Endothelial cell of hepatic sinusoid (primary cell): Measurements from ENCODE around the gene KPNB1.

Experiments
- in situ Hi-C: cut with HindIII; loops from 2 replicates; pipeline ENCODE4 v1.10.0; 2017; ENCODE audit warnings: low sequenced_read_pairs

Gene KPNB1

GRCh38 chr17:47708864-47709541, 59.3 kb downstream of the KPNB1 start:
- in situ Hi-C loops, result no loop called here

GRCh38 chr17:47709594-47709993, 59.9 kb downstream of the KPNB1 start:
- in situ Hi-C loops, result no loop called here

GRCh38 chr17:47711366-47712099, 61.8 kb downstream of the KPNB1 start:
- in situ Hi-C loops, result no loop called here

GRCh38 chr17:47712330-47713023, 62.8 kb downstream of the KPNB1 start:
- in situ Hi-C loops, result no loop called here

GRCh38 chr17:47713980-47714700, 64.4 kb downstream of the KPNB1 start:
- in situ Hi-C loops, result no loop called here

DNA sequence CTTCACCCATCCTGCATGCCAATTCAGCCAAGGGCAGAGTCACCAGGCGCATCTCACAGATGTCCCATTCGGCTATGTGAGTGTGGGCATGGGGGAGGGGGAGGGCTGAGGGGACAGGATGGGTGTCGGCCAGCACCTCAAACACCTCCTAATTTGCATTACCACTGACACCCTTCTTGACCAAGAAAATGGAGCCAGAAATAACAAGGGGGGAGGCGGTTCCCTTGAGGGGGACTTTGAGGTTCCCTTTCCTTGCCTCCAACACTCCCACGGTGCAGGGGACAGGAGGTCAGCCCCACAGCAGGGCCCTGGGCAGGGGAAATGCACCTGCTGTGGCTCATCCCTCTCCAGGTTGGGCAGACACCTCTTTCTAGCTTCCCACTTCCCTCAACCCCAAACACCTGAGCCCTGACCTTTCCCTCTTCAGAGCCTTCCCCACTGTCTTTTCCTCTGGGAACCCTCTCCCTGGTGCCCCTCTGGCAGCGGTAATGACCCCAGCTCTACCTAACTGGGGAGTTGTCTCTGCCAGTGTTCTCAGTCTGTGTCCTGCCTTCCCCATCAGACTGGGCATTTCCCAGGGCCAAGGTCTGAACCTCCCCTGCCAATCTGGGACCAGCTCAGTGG, 65.2 kb downstream of the KPNB1 start:
- in situ Hi-C loops, result loop anchor here (5.0 kb wide), 1 partner anchor 43 kb away; no protein-coding TSS in a partner anchor

DNA sequence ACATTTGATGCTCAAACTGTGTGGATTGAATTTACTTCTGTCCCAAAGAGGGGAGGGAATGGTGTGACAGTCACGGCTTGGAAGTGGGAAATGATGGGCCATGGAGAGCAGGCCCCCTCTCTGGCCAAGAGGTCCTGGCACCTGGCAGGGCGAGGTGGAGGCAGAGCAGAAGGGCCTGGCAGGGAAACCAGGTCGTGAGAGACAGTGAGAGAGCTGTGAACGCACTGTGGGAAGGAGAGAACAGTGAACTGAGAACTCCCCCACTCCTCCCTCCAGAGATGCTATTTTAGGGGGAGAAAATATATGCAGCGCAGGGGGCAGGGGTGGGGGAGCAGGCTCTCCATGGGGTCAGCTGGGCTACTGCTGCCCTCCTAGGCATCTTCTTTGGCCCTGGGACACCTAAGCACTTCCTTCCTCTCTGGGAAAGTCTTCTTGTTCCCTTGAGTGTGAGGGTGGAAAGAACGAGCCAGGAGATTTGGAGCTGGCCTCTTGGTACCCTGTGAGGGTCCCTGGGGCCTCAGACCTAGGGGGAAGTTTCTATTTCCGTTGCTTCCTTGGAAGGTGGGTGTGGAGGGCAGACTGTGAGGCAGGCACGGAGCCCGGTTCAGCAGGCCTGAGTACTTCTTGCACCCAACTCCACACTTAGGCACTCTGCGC, 66.1 kb downstream of the KPNB1 start:
- in situ Hi-C loops, result loop anchor here (5.0 kb wide), 1 partner anchor 43 kb away; no protein-coding TSS in a partner anchor

- in situ Hi-C loops, result loop anchor here (5.0 kb wide), 1 partner anchor 44 kb away; no protein-coding TSS in a partner anchor
Measured at GRCh38 chr17:47716375-47716774, 66.7 kb downstream of the KPNB1 start.

GRCh38 chr17:47717261-47717697, 67.6 kb downstream of the KPNB1 start:
- in situ Hi-C loops, result loop anchor here (5.0 kb wide), 1 partner anchor 45 kb away; no protein-coding TSS in a partner anchor

DNA sequence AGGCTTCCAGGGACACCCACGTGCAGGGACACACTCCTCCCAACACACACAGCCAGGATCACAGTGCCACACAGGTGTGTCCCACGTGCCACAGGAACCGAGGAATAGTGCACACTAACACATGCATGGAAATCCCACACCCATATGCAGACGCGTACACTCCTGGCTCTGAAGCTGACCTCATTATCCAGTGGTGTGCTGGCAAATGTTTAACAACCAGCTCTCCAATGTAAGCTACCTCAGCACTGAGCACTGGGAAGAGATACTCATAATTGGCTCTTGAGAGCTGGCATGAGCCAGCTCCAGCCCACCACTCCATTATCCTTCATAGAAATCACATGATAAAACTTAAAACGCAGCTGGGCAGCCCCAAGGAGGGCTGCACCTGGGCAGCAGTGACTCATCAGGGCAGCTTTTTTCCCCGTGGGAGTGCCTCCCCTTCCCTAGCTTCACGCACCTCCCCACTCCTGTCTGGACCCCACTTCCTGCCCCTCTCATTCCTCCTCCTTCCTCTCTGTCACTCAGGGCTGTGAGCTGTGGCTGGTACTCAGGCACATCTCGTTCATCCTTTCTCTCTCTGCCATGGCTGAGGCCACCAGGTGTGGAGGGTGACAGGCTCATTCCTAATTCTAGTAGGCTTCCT, 68.4 kb downstream of the KPNB1 start:
- in situ Hi-C loops, result loop anchor here (5.0 kb wide), 1 partner anchor 46 kb away; no protein-coding TSS in a partner anchor

DNA sequence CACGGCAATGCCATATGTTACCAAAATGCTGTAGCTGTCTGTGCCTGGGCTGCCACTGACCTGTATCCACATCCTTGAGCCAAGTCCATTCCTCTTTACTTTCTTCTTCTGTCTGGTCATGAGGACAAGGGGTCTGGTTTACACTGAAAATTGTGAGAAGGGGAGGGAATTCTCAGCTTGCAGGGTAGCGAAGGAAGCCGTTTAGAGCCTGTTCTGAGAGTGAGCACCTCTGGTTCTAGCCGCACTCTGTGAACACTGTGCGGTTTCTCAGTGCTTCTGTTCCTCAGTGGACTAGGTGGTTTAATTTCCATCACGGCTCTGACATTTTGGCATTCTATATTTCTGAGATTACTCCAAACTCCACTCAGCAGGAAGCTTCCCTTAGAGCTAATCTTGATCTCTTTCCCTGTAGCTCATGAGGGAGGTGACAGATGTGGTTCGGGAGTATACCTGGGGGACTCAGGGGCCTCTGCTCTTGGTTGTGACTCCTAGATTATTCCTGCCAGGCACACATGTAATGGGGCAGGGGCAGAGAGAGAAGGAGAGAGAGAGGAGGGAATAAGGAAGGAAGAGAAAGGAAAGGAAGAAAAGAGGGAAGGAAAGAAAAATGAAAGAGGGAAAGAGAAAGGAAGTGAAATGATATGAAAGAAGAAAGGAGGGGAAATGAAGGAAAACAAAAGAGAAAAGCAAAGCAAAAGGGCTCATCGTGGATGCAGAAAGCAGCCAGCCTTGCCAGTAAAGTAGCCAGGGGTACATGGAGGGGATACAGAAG, 69.1 kb downstream of the KPNB1 start:
- in situ Hi-C loops, result loop anchor here (5.0 kb wide), 1 partner anchor 47 kb away; no protein-coding TSS in a partner anchor

DNA sequence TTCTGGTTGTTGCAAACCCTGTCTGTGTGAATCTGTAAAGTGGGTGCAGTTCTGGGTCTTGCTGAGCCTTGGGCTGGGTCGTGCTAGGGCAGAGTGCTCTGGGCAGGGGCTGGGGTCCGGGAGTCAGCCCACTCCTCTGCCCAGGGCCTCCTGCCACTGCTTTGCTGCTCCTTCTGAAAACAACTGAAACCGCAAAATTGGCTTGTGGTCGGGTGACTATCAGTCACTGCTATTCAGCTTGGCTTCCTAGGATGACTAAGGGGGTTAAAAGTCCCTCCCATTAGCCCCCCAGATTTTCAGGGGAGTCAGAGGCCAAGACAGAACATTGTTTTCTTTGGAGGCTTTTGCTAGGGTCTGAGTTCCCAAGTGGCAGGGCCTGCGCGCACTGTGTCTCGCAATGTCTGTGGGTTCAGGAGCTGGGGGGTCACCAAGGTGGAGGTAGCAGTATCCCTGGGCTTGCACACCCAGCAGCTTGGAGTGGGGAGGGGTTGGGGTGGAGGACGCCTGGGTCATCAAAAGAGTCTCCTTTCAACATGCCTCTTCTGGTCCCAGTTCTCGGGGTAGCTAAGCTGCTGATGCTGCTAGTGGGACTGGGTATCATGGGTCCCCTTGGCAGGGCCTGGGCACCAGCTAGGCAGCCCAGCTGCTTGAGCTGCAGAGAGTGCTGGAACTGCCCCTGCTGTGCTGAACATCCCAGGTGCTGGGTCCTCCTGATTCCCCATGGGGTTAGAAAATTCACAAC, 69.9 kb downstream of the KPNB1 start:
- in situ Hi-C loops, result loop anchor here (5.0 kb wide), 1 partner anchor 47 kb away; no protein-coding TSS in a partner anchor

DNA sequence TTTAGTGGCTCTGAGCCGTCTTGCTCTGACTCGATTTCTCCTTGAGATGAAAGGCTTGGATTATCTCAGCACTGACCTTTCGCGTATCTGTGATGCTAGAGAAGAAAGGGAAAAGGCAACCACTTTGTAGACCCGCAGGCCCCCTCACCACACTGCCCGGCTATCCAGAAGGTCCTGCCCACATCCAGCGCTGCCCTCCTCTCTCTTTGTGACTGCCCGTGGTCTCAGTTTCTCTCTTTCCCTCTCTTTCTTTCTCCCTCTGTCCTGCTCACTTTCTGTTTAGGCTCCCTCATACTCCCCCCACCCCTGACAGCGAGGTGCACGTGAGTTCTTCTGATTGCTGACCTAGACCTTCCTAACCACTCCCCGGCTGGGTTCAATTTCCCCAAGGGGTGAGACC, 70.5 kb downstream of the KPNB1 start:
- in situ Hi-C loops, result no loop called here

- in situ Hi-C loops, result no loop called here
Measured at GRCh38 chr17:47720754-47721533, 71.2 kb downstream of the KPNB1 start.

GRCh38 chr17:47721725-47722124, 72.0 kb downstream of the KPNB1 start:
- in situ Hi-C loops, result no loop called here

- in situ Hi-C loops, result no loop called here
Measured at GRCh38 chr17:47724705-47725104, 75.0 kb downstream of the KPNB1 start.
